ENCODE results near the gene ADGRL1.
"Not testable (repeated sequence)": the region's sequence is repeated elsewhere in the genome, so short reads cannot be mapped to it uniquely, and the experiment has no call there.

Gene ADGRL1

DNA sequence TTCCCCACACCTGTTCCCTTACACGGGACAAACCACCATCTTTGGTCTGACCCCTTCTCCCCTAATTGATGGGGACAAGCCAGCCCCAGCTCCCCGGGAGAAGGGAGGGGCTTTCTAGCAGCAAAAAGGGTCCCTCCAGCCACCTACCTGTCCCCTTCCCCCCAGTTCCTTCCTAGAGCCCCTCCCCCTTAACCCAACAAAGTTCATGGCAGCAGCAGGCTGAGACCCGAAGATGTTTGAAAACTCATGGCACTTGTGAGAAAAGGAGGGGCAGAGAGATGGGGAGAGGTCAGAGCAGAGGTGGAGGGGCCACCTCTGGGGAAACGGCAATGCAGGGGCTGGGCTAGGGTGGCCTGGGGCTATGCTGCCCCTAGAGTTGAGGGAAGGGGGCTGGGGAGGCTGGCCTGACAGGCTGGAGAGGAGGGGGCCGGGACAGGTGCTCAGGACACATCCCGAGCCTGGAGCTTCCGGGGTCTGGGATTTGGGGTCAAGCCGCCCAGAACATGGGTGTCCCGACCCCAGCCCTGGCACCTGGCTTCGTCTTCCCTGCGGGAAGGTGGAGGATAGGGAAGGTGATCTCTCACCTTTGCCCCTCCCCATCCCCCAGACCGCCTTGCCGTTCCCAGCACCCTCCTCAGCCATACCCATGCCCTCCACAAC lies 57.1 kb downstream of the ADGRL1 start:
- DNase-seq (ENCODE audit: low read depth) = no peak
- H3K4me3 ChIP-seq (ENCODE audit: low read depth, low read length) = no peak overlapping the region

DNA sequence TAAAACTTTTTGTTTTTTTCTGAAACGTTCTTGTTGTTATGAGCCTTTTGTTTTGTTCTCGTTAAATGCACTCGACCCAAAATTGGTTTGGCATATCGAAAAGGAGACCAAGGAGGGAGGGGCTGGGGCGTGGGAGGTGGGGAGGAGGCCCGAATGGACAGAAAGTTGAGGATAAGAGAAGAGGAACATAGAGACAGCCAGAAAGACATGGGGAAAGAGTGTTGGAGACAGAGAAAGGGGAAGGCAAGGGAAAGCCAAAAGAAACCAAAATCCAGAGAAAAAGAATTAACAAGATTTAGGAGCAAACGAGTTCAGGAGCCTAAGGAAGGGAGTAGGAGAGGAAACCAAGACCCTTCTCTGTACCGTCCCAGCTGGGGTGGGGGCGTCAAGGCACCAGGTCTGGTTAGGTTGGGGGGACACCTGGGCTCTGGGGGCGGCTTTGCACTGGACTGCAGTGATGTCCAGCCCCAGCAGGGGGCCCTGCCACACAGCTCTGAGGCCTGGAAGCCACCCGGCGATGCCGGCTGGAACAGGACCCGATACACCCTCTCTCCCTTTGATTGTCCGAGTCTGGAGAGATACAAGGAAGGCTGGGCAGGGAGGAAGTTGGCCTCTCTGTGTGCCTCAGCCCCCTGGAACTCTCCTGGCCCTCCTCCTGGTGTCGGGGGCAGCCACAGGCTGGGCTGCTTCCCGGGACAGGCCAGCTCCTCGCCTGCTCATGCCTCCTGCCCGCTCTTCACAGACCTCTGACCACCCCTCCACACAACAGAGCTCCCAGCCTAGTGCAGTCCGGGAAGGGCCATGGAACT lies 58.0 kb downstream of the ADGRL1 start:
- no peak for DNase-seq (ENCODE audit: low read depth)
- H3K4me3 ChIP-seq (ENCODE audit: low read depth, low read length) = no peak overlapping the region

DNA sequence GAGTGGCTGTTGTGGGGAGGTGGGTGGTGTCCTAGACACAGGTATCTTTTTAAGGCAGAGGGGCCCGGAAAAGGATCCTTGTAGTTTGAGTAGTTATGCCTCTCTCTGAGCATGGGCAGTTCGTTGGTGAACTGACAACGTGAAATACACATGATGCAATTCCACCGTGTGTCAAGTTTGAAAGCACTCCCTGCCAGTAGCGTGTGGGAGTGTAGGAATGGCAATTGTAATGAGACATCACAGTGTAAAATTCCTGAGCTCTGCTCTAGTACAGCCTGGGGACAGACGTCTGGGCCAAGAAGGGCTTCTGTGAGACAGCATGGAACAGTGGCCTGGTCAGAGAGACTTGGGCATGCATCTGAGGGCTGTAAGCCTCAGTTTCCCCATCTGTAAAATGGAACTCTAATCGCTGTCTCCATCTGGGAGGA lies 59.2 kb downstream of the ADGRL1 start:
- DNase-seq (ENCODE audit: low read depth) = peak; percentile 62

DNA sequence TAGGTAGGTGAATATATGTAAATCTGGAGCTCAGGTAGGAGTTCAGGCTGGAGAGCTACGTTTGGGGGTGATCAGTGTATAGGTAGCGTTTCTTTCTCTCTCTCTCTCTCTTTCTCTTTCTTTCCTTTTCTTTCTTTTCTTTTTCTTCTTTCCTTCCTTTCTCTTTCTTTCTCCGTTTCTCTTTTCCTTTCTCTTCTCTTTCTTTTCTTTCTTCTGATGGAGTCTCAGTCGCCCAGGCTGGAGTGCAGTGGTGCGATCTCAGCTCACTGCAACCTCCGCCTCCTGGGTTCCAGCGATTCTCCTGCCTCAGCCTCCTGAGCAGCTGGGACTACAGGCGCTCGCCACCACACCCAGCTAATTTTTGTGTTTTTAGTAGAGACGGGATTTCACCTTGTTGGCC lies 59.8 kb downstream of the ADGRL1 start:
- not testable (repeated sequence) for DNase-seq (ENCODE audit: low read depth)

More for the DNA sequence above, 59.2 kb downstream of the ADGRL1 start:
- no peak overlapping the region for H3K4me3 ChIP-seq (ENCODE audit: low read depth, low read length)

DNA sequence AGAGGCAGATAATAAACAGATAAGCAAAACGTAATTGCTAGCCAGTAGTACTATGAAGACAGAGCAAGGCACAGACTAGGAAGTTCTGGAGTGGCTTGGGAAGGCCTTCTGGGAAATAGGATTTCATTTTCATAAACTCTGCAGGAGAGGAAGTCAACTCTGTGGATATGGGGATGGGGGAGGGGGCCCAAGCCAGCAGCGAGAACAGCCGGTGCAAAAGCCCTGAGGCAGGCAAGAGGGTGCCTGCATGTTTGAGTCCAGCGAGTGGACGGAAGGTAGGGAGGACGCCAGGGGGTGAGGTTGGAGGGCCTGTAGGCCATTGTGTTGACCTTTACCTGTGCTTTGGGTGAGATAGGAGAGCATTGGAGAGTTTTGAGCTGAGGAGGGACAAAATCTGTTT lies 60.6 kb downstream of the ADGRL1 start:
- H3K4me3 ChIP-seq (ENCODE audit: low read depth, low read length) = no peak overlapping the region
- no peak for DNase-seq (ENCODE audit: low read depth)

More for the DNA sequence above, 59.8 kb downstream of the ADGRL1 start:
- H3K4me3 ChIP-seq (ENCODE audit: low read depth, low read length) = not testable (repeated sequence)

DNA sequence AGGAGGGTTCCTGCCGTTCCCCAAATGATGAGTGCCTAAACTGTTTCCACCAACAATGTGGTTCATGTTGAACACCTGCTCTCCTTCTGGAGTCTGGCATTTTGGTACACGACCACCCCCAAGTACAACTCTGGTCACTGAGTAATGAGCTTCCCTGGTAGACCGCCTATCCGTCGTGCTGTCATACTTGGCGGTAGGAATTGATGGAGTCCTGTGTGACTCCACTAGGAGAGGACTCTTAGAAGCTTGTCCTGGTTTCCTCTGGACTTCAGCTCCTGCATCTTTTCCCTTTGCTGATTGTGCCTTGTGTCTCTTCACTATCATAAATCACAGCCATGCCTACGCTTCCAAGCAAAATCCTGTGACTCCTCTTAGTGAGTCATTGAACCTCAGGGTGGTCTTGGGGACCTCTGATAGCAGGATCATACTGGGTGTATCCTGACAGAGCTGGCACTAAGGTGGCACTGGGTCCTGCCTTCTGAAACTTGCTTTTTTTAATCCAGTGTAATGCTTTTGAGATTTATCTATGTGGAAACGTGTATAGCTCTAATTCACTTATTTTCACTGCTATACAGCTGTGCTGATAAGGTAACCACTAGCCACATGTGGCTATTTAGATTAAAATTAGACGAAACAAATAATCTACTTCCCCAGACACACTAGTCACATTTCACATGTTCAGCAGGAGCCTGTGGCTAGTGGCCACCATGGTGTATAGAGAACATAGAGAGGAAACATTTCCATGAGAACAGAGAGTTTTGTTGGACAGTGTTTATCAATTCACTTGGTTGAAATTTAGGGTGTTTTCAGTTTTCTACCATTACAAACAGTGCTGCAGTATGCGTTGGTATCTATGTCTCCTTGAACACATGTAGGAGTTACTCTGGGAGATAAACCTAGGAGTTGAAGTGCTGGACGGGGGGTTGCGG lies 63.4 kb downstream of the ADGRL1 start:
- no peak overlapping the region for H3K4me3 ChIP-seq (ENCODE audit: low read depth, low read length)
- DNase-seq (ENCODE audit: low read depth) = no peak

DNA sequence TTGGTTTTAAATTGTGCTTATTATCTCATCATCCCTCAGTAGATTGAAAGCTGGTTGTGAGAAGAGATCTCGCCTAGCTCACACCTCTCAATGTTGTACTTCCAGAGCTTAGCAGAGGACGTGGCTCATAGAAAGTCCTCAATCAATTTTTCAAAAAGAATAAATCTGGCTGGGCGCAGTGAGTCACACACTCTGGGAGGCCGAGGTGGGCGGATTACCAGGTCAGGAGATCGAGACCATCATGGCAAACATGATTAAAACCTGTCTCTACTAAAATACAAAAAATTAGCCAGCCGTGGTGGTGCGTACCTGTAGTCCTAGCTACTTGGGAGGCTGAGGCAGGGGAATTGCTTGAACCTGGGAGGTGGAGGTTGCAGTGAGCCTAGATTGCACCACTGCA lies 64.9 kb downstream of the ADGRL1 start:
- no peak overlapping the region for H3K4me3 ChIP-seq (ENCODE audit: low read depth, low read length)
- no peak for DNase-seq (ENCODE audit: low read depth)

DNA sequence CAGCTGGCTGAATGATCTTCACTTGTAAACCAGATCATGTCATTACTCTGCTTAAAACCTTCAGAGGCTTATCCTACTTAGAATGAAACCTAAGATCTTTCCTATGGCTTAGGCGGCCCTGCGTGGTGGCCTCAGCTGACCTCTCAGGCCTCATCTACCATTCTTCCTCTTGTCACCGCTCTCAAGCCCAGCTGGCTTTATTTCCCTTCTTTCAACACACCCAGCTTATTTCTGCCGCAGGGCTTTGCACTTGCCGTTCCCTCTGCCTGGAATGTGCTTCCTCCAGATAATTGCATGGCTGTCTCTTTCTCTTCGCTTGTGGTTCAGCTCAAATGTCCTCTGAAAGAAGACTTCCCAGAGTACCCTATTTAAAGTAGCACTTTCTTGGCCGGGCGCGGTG lies 66.0 kb downstream of the ADGRL1 start:
- DNase-seq (ENCODE audit: low read depth) = no peak
- no peak overlapping the region for H3K4me3 ChIP-seq (ENCODE audit: low read depth, low read length)

DNA sequence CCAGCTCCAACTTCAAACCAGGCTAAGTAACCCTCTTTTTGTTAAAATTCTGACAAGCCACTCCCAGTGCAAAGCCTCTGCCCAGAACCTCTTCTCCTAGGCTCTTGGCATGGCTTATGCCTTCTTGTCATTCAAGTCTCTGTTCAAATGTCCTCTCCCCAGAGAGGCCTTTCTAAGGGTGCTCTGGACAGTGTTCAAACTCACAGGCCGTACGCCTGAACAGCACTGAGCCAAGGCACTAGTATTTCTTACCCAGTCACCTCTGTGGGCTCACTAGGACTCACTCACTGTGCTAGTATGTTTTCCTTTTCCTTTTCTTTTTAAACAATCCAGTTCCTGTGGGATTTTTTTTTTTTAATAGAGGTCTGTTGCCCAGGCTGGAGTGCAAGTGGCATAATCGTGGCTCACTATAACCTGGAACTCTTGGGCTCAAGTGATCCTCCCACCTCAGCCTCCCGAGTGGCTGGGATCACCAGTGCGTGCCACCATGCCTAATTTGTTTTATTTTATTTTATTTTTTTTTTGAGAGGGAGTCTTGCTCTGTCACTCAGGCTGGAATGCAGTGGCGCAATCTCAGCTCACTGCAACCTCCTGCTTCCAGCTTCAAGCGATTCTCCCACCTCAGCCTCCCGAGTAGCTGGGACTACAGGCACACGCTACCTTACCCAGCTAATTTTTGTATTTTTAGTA lies 67.2 kb downstream of the ADGRL1 start:
- H3K4me3 ChIP-seq (ENCODE audit: low read depth, low read length) = no peak overlapping the region
- DNase-seq (ENCODE audit: low read depth) = no peak

DNA sequence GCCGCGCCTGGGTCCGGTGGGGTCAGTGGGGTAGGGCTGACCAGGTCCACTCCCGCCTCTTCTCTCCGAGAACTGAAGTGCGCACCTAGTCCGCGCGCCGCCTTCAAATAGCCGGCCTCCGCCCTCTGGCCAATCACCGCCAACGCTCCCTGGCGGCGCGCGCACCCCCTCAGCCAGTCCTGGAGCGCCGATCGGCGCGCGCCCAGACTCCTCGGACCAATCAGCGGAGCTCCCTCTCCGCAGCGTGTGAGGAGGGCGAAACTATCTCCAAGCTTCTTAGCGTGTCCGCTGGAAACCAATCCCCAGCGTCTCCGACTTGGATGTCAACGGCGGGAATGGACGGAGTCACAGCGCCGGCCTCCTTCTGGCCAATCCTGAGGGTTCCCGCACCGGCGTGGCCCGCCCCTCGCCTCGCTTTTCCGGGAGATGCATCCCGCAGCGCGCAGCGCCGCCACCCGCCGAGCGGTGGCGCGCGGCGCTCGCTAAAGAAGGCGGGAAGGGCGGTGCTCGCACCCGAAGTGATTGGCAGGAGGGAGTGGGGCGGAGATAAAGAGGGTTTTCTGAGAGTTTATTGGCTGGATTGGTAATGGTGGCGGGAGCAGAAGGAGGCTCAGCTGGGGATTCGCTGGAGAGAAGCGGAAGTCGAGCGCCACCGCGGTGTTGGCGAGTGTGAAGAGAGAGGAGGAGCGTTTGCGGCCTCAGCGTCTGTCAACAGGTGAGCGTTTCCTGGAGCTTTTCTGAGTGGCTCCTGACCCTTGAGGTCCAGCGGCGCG lies 69.3 kb downstream of the ADGRL1 start, which contains the start of gene ASF1B:
ASF1B (minus strand) TSS at position 81 of the 773 bp plus-strand sequence. CDS start 133 bp downstream, outside the sequence.
- peak; percentile 100 for DNase-seq (ENCODE audit: low read depth)

DNA sequence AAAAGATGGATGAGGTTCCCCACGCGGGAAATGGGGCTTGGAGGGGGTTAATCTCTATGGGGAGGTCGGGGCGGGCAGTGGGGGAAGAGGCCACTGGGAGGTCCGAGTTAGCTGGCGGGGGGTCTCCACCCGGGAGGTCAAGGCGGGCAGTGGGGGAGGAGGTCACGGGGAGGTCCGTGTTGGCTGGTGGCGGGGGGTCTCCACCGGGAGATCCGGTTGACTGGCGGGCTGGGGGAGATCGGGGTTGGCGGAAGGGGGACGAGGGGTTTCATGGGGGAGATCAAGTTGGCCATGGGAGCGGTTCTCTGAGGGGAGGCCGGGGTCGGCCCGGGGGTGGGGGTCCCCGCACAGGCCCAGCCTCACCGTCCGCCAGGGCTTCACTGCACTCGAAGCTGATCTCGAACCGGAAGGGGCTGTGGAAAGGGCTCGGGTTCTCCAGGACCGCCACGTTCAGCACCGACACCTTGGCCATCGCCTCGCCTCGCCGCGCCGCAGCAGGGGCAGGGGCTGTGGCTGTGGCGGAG lies 69.9 kb downstream of the ADGRL1 start:
- peak overlapping the region; percentile 79 for H3K4me3 ChIP-seq (ENCODE audit: low read depth, low read length)
- DNase-seq (ENCODE audit: low read depth) = no peak

More for the DNA sequence above, 69.3 kb downstream of the ADGRL1 start, which contains the start of gene ASF1B:
- H3K4me3 ChIP-seq (ENCODE audit: low read depth, low read length) = peak within 1 kb of the TSS; percentile 79

DNA sequence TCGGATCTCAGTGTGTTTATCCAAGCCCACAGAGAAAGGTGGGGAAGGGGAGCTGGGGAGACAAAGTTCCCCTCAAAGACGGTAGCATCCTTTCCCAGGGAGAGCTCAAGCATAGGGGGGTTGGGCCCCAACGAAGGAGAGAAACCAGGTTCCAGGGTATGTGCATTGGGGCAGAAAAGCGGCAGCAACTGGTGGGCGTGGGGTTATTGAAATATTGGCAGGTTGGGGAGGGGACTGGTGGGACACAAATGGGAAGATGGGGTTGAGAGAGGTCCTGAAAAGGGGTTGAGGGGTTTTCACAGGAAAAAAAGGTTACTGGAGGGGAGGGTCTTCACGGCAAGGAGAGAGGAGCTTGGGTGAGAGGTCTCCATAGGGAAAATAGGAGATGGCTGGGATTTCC lies 70.6 kb downstream of the ADGRL1 start:
- H3K4me3 ChIP-seq (ENCODE audit: low read depth, low read length) = peak overlapping the region; percentile 79

DNA sequence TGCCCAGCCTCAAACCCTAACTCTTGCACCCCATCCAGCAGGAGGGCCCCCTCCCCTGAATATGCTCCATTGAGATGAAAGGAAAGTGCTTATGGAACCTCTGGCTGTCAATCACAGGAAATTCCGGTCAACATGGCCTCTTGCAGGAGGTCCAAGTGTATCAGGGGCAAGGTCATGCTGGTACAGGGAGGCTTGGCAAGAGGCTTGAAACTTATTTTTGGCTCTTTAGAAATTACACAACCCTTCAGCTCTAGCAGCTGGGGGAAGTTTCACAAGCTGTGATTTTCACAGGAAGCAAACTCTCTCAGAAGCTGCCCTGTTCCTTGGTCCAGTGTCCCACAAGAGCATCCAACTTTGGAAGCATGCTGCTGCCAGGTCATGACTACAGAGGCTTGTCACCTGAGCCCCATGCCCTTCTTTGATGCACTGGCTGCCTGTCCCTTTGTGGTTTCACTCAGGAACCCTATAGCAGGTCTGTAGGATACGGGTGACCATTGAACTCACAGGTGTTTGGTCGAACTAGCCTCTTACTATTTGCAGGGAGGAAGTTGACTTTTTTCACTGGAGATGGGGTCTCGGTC lies 78.0 kb downstream of the ADGRL1 start:
- no peak for DNase-seq (ENCODE audit: low read depth)
- H3K4me3 ChIP-seq (ENCODE audit: low read depth, low read length) = no peak overlapping the region

More for the DNA sequence above, 70.6 kb downstream of the ADGRL1 start:
- DNase-seq (ENCODE audit: low read depth) = no peak

DNA sequence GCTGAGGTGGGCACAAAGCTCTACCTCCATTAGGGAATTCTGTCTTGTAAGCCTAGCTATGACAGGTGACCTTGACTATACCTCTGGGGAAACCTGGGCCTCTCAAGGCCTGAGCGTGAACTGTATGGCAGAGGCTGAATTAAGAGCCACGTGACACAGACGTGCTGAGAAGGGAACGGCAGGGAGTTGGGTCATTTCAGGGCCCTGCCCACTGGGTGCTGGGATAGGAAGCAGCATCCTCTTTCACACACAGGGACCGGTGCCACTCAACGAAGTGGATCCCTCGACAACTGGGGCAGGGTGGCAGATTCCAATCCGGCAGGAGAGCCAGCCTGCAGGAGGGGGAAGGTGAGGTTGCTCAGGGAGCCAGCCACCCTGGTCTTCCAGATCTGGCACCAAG lies 78.8 kb downstream of the ADGRL1 start:
- no peak overlapping the region for H3K4me3 ChIP-seq (ENCODE audit: low read depth, low read length)
- no peak for DNase-seq (ENCODE audit: low read depth)

DNA sequence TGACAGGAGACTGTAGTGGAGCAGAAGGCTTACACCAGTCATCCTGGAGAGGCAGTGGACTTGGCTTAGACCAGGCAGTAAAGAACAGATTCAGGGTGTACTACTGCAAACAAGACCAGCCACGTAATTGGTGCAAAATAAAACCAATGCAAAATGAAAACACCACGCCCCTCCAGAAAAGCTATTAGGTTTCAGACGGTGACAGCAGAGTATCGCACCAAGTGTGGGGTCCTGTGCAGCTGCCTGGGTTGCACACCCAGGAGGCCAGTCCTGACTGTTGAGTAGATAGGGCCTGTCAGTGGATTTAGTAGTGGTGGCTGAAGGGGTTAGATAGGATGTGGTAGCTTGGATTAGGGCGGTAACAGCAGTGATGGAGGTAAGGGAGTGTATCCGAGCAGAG lies 83.0 kb downstream of the ADGRL1 start:
- no peak overlapping the region for H3K4me3 ChIP-seq (ENCODE audit: low read depth, low read length)
- DNase-seq (ENCODE audit: low read depth) = no peak

DNA sequence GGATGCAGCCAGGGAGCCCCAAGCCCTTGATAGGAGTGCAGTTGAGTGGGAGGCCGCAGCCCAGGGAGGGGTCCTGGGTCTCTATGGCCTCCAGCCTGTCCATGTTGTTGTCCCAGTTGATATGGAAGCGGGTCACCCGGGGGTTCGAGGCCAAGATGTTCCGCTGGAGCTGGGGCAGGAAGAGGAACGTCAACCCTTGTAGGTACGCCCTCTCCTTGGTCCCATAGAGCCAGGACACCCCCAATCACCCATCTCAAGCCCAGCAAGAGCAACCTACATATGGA lies 85.5 kb downstream of the ADGRL1 start:
- H3K4me3 ChIP-seq (ENCODE audit: low read depth, low read length) = no peak overlapping the region
- no peak for DNase-seq (ENCODE audit: low read depth)

DNA sequence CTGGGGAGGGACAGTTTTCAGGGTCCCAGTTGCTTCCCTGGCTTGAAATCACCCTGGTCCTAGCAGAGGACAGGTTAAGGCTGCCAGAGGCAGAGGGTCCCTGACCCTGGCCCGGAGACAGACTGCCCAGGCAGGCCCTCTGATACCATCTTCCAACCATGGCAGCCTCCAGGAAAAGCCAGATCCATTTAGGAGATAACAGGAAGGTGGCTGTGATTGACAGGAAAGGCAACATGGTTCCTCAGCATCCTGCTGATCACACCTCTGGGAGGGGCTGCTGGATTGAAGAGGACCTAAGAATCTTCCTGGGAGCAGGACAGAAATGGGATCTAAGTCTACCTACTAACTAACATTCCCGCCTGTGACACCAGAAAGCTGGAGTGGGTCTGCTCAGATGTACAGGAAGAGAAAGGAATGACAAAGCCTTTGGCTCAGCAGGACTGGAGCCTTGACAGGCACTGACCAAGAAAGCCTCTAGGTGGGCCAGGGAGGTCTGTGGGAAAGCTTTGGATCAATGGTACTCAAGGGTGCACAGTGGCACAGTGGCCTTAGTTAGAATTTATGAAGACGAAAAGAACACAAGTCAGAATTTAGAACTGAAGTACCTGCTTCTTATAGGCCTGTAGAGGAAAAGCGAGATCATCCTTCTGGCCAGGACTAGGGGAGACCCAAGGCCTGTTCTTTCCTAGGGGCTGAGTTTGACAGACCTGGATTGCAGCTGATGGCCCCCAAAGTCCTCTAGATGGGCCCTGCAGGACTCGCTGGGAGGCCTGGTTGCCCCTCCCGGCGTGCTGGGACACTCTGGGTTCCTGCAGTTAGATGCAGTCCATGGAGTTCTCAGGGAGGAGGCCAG lies 86.1 kb downstream of the ADGRL1 start:
- no peak for DNase-seq (ENCODE audit: low read depth)

More for the DNA sequence above, 86.1 kb downstream of the ADGRL1 start:
- no peak overlapping the region for H3K4me3 ChIP-seq (ENCODE audit: low read depth, low read length)
